ENCODE measurements around the gene HDAC9.
"Not testable (repeated sequence)": the region's sequence is repeated elsewhere in the genome, so short reads cannot be mapped to it uniquely, and the experiment has no call there.

HDAC9 gene

GRCh38 chr7:18941207-18941606 lies 445.7 kb downstream of the HDAC9 start:
- Histone ChIP-seq H3K36me3 (ENCODE audit: control insufficient read depth, insufficient read depth, low read length) (no peaks in the 10 kb centered on the region), H3K27ac (ENCODE audit: low read length) (no peak overlapping the region), H3K4me3 (ENCODE audit: low read length) (no peak overlapping the region), H3K9me3 (ENCODE audit: control insufficient read depth, insufficient read depth, low read length) (no peaks in the 10 kb centered on the region), H3K4me1 (ENCODE audit: control insufficient read depth, insufficient read depth, low read length) (no peaks in the 10 kb centered on the region; the same call in 1 of the 2 replicates), H3K27me3 (ENCODE audit: control insufficient read depth, insufficient read depth, low read length) (no peaks in the 10 kb centered on the region)
- no CpG with 5 or more reads among the region's 2 CpGs for WGBS (ENCODE audit: insufficient coverage, insufficient read length)
- no peak for DNase-seq (ENCODE audit: low read depth, low spot score)

- H3K36me3 ChIP-seq (ENCODE audit: control insufficient read depth, insufficient read depth, low read length): no peaks in the 10 kb centered on the region
- H3K4me1 ChIP-seq (ENCODE audit: control insufficient read depth, insufficient read depth, low read length): no peaks in the 10 kb centered on the region
- no peaks in the 10 kb centered on the region for H3K9me3 ChIP-seq (ENCODE audit: control insufficient read depth, insufficient read depth, low read length)
- DNase-seq (ENCODE audit: low read depth, low spot score): no peak
- 100% methylated on average over 1 of the region's 1 CpG for WGBS (ENCODE audit: insufficient coverage, insufficient read length)
- no peak overlapping the region for H3K27ac ChIP-seq (ENCODE audit: low read length)
- H3K4me3 ChIP-seq (ENCODE audit: low read length): no peak overlapping the region
- no peaks in the 10 kb centered on the region for H3K27me3 ChIP-seq (ENCODE audit: control insufficient read depth, insufficient read depth, low read length)
Measured at GRCh38 chr7:18948521-18948920, 453.0 kb downstream of the HDAC9 start.

- Histone ChIP-seq H3K27ac (ENCODE audit: low read length) (no peak overlapping the region), H3K4me1 (ENCODE audit: control insufficient read depth, insufficient read depth, low read length) (no peaks in the 10 kb centered on the region), H3K27me3 (ENCODE audit: control insufficient read depth, insufficient read depth, low read length) (no peaks in the 10 kb centered on the region), H3K36me3 (ENCODE audit: control insufficient read depth, insufficient read depth, low read length) (no peaks in the 10 kb centered on the region), H3K4me3 (ENCODE audit: low read length) (no peak overlapping the region), H3K9me3 (ENCODE audit: control insufficient read depth, insufficient read depth, low read length) (no peaks in the 10 kb centered on the region)
- WGBS (ENCODE audit: insufficient coverage, insufficient read length): no CpG with 5 or more reads among the region's 4 CpGs
- DNase-seq (ENCODE audit: low read depth, low spot score): no peak
Measured at GRCh38 chr7:18952846-18953245, 457.3 kb downstream of the HDAC9 start.

- Histone ChIP-seq H3K36me3 (ENCODE audit: control insufficient read depth, insufficient read depth, low read length) (no peaks in the 10 kb centered on the region), H3K4me3 (ENCODE audit: low read length) (no peak overlapping the region), H3K4me1 (ENCODE audit: control insufficient read depth, insufficient read depth, low read length) (no peaks in the 10 kb centered on the region), H3K9me3 (ENCODE audit: control insufficient read depth, insufficient read depth, low read length) (no peaks in the 10 kb centered on the region), H3K27ac (ENCODE audit: low read length) (no peak overlapping the region), H3K27me3 (ENCODE audit: control insufficient read depth, insufficient read depth, low read length) (no peaks in the 10 kb centered on the region)
- no CpG with 5 or more reads among the region's 4 CpGs for WGBS (ENCODE audit: insufficient coverage, insufficient read length)
- DNase-seq (ENCODE audit: low read depth, low spot score): no peak
Measured at GRCh38 chr7:18958627-18959026, 463.1 kb downstream of the HDAC9 start.

- WGBS (ENCODE audit: insufficient coverage, insufficient read length): no CpG with 5 or more reads among the region's 4 CpGs
- DNase-seq (ENCODE audit: low read depth, low spot score): no peak
- H3K27ac ChIP-seq (ENCODE audit: low read length): no peak overlapping the region
Measured at GRCh38 chr7:18960725-18961124, 465.2 kb downstream of the HDAC9 start.

GRCh38 chr7:18962031-18962430 lies 466.5 kb downstream of the HDAC9 start:
- H3K27me3 ChIP-seq (ENCODE audit: control insufficient read depth, insufficient read depth, low read length): no peaks in the 10 kb centered on the region
- no peaks in the 10 kb centered on the region for H3K9me3 ChIP-seq (ENCODE audit: control insufficient read depth, insufficient read depth, low read length)
- DNase-seq (ENCODE audit: low read depth, low spot score): no peak
- no peak overlapping the region for H3K4me3 ChIP-seq (ENCODE audit: low read length)
- WGBS (ENCODE audit: insufficient coverage, insufficient read length): no CpG with 5 or more reads among the region's 4 CpGs
- H3K36me3 ChIP-seq (ENCODE audit: control insufficient read depth, insufficient read depth, low read length): no peaks in the 10 kb centered on the region
- no peaks in the 10 kb centered on the region for H3K4me1 ChIP-seq (ENCODE audit: control insufficient read depth, insufficient read depth, low read length)
- no peak overlapping the region for H3K27ac ChIP-seq (ENCODE audit: low read length)

More at GRCh38 chr7:18960725-18961124, 465.2 kb downstream of the HDAC9 start:
- Histone ChIP-seq H3K4me3 (ENCODE audit: low read length) (no peak overlapping the region), H3K9me3 (ENCODE audit: control insufficient read depth, insufficient read depth, low read length) (no peaks in the 10 kb centered on the region), H3K4me1 (ENCODE audit: control insufficient read depth, insufficient read depth, low read length) (no peaks in the 10 kb centered on the region), H3K36me3 (ENCODE audit: control insufficient read depth, insufficient read depth, low read length) (no peaks in the 10 kb centered on the region), H3K27me3 (ENCODE audit: control insufficient read depth, insufficient read depth, low read length) (no peaks in the 10 kb centered on the region)

GRCh38 chr7:18965657-18966056 lies 470.1 kb downstream of the HDAC9 start:
- DNase-seq (ENCODE audit: low read depth, low spot score): no peak
- Histone ChIP-seq H3K4me3 (ENCODE audit: low read length) (no peak overlapping the region), H3K4me1 (ENCODE audit: control insufficient read depth, insufficient read depth, low read length) (no peaks in the 10 kb centered on the region), H3K9me3 (ENCODE audit: control insufficient read depth, insufficient read depth, low read length) (no peaks in the 10 kb centered on the region), H3K27ac (ENCODE audit: low read length) (no peak overlapping the region), H3K36me3 (ENCODE audit: control insufficient read depth, insufficient read depth, low read length) (no peaks in the 10 kb centered on the region), H3K27me3 (ENCODE audit: control insufficient read depth, insufficient read depth, low read length) (no peaks in the 10 kb centered on the region)
- no CpG with 5 or more reads among the region's 3 CpGs for WGBS (ENCODE audit: insufficient coverage, insufficient read length)

- not testable (repeated sequence) for H3K4me3 ChIP-seq (ENCODE audit: low read length); DNase-seq (ENCODE audit: low read depth, low spot score); H3K27ac ChIP-seq (ENCODE audit: low read length); H3K9me3 ChIP-seq (ENCODE audit: control insufficient read depth, insufficient read depth, low read length); H3K4me1 ChIP-seq (ENCODE audit: control insufficient read depth, insufficient read depth, low read length); H3K36me3 ChIP-seq (ENCODE audit: control insufficient read depth, insufficient read depth, low read length); H3K27me3 ChIP-seq (ENCODE audit: control insufficient read depth, insufficient read depth, low read length)
- WGBS (ENCODE audit: insufficient coverage, insufficient read length): no CpG with 5 or more reads among the region's 16 CpGs
Measured at GRCh38 chr7:18967755-18968154, 472.2 kb downstream of the HDAC9 start.

- no peaks in the 10 kb centered on the region for H3K27me3 ChIP-seq (ENCODE audit: control insufficient read depth, insufficient read depth, low read length)
- H3K27ac ChIP-seq (ENCODE audit: low read length): no peak overlapping the region
- H3K9me3 ChIP-seq (ENCODE audit: control insufficient read depth, insufficient read depth, low read length): no peaks in the 10 kb centered on the region
- no CpG with 5 or more reads among the region's 1 CpG for WGBS (ENCODE audit: insufficient coverage, insufficient read length)
- no peak overlapping the region for H3K4me3 ChIP-seq (ENCODE audit: low read length)
- H3K4me1 ChIP-seq (ENCODE audit: control insufficient read depth, insufficient read depth, low read length): no peaks in the 10 kb centered on the region
- H3K36me3 ChIP-seq (ENCODE audit: control insufficient read depth, insufficient read depth, low read length): no peaks in the 10 kb centered on the region
- DNase-seq (ENCODE audit: low read depth, low spot score): no peak
Measured at GRCh38 chr7:18971839-18972238, 476.3 kb downstream of the HDAC9 start.

GRCh38 chr7:18974803-18975202 lies 479.3 kb downstream of the HDAC9 start:
- Histone ChIP-seq H3K27ac (ENCODE audit: low read length) (no peak overlapping the region), H3K36me3 (ENCODE audit: control insufficient read depth, insufficient read depth, low read length) (no peaks in the 10 kb centered on the region), H3K27me3 (ENCODE audit: control insufficient read depth, insufficient read depth, low read length) (no peaks in the 10 kb centered on the region), H3K4me1 (ENCODE audit: control insufficient read depth, insufficient read depth, low read length) (no peaks in the 10 kb centered on the region), H3K9me3 (ENCODE audit: control insufficient read depth, insufficient read depth, low read length) (no peaks in the 10 kb centered on the region), H3K4me3 (ENCODE audit: low read length) (no peak overlapping the region)
- no CpG with 5 or more reads among the region's 1 CpG for WGBS (ENCODE audit: insufficient coverage, insufficient read length)
- DNase-seq (ENCODE audit: low read depth, low spot score): no peak

- no peaks in the 10 kb centered on the region for H3K4me1 ChIP-seq (ENCODE audit: control insufficient read depth, insufficient read depth, low read length)
- no peak overlapping the region for H3K27ac ChIP-seq (ENCODE audit: low read length)
- WGBS (ENCODE audit: insufficient coverage, insufficient read length): no CpG with 5 or more reads among the region's 3 CpGs
Measured at GRCh38 chr7:18975276-18975675, 479.7 kb downstream of the HDAC9 start.

More at GRCh38 chr7:18975276-18975675, 479.7 kb downstream of the HDAC9 start:
- Histone ChIP-seq H3K4me3 (ENCODE audit: low read length) (no peak overlapping the region), H3K36me3 (ENCODE audit: control insufficient read depth, insufficient read depth, low read length) (no peaks in the 10 kb centered on the region), H3K9me3 (ENCODE audit: control insufficient read depth, insufficient read depth, low read length) (no peaks in the 10 kb centered on the region), H3K27me3 (ENCODE audit: control insufficient read depth, insufficient read depth, low read length) (no peaks in the 10 kb centered on the region)
- no peak for DNase-seq (ENCODE audit: low read depth, low spot score)
